GM18858 (cell line): ENCODE data around the gene CEP97.
"Not testable (repeated sequence)": the region's sequence is repeated elsewhere in the genome, so short reads cannot be mapped to it uniquely, and the experiment has no call there.

Source experiments
- ATAC-seq: cut with Tn5 transposase; IDR thresholded peaks from one replicate; pipeline ENCODE4 v1.9.1; 2021; ENCODE audit not compliant: unreplicated experiment

CEP97 gene

GRCh38 chr3:101777745-101778281 is 53.4 kb downstream of the CEP97 start:
- not testable (repeated sequence) for ATAC-seq

- ATAC-seq: no peak
Observed at GRCh38 chr3:101778385-101779046, 54.1 kb downstream of the CEP97 start.

- ATAC-seq: peak; percentile 90
Observed at GRCh38 chr3:101779047-101779821, 54.8 kb downstream of the CEP97 start, which contains the start of gene NXPE3. Gene NXPE3, plus strand, starts transcription at chr3:101779211. Its CDS starts 6,386 bp downstream, at chr3:101785597.

- peak; percentile 29 for ATAC-seq
Observed at GRCh38 chr3:101779822-101780381, 55.5 kb downstream of the CEP97 start.

- ATAC-seq: no peak
Observed at GRCh38 chr3:101780661-101781060, 56.2 kb downstream of the CEP97 start.

- ATAC-seq: no peak
Observed at GRCh38 chr3:101781166-101781565, 56.8 kb downstream of the CEP97 start.

GRCh38 chr3:101784855-101785613 is 60.6 kb downstream of the CEP97 start:
- ATAC-seq: no peak

GRCh38 chr3:101791778-101792177 is 67.4 kb downstream of the CEP97 start:
- ATAC-seq: peak; percentile 99

GRCh38 chr3:101796077-101796680 is 71.8 kb downstream of the CEP97 start:
- ATAC-seq: no peak

GRCh38 chr3:101801174-101801573 is 76.8 kb downstream of the CEP97 start:
- no peak for ATAC-seq

GRCh38 chr3:101802179-101802578 is 77.8 kb downstream of the CEP97 start:
- ATAC-seq: no peak

GRCh38 chr3:101803173-101803782 is 78.9 kb downstream of the CEP97 start:
- ATAC-seq: peak; percentile 92

GRCh38 chr3:101803939-101804338 is 79.5 kb downstream of the CEP97 start:
- no peak for ATAC-seq

- ATAC-seq: no peak
Observed at GRCh38 chr3:101806491-101806890, 82.1 kb downstream of the CEP97 start.

- ATAC-seq: peak; percentile 61
Observed at GRCh38 chr3:101807888-101808287, 83.5 kb downstream of the CEP97 start.

GRCh38 chr3:101809178-101810021 is 85.0 kb downstream of the CEP97 start:
- ATAC-seq: peak; percentile 28

GRCh38 chr3:101810022-101810418 is 85.6 kb downstream of the CEP97 start:
- ATAC-seq: no peak

GRCh38 chr3:101811875-101812274 is 87.5 kb downstream of the CEP97 start:
- peak; percentile 19 for ATAC-seq

GRCh38 chr3:101812895-101813294 is 88.5 kb downstream of the CEP97 start:
- no peak for ATAC-seq
